ENCODE results near the gene MS4A4E.
"Not testable (repeated sequence)": the region's sequence is repeated elsewhere in the genome, so short reads cannot be mapped to it uniquely, and the experiment has no call there.

The MS4A4E gene

GRCh38 chr11:60221181-60221580 is 21.8 kb downstream of the MS4A4E start:
- DNase-seq: no peak

GRCh38 chr11:60214386-60214785 is 28.6 kb downstream of the MS4A4E start:
- no peak for DNase-seq

- no peak for DNase-seq
These were observed 31.7 kb downstream of the MS4A4E start for GRCh38 chr11:60211206-60211605.

GRCh38 chr11:60209977-60210376 is 33.0 kb downstream of the MS4A4E start:
- no peak for DNase-seq

GRCh38 chr11:60208951-60209350 is 34.0 kb downstream of the MS4A4E start:
- DNase-seq: no peak

GRCh38 chr11:60208146-60208895 is 34.6 kb downstream of the MS4A4E start:
- no peak for DNase-seq

- peak; percentile 30 for DNase-seq
These were observed 36.3 kb downstream of the MS4A4E start for GRCh38 chr11:60206616-60207015.

GRCh38 chr11:60204922-60205321 is 38.0 kb downstream of the MS4A4E start:
- DNase-seq: peak; percentile 10

- DNase-seq: not testable (repeated sequence)
These were observed 41.6 kb downstream of the MS4A4E start for GRCh38 chr11:60201334-60201733.

GRCh38 chr11:60197442-60197841 is 45.5 kb downstream of the MS4A4E start:
- DNase-seq: no peak

GRCh38 chr11:60195923-60196368 is 47.0 kb downstream of the MS4A4E start:
- DNase-seq: no peak

GRCh38 chr11:60194511-60194910 is 48.4 kb downstream of the MS4A4E start:
- DNase-seq: no peak

- peak; percentile 79 for DNase-seq
These were observed 49.1 kb downstream of the MS4A4E start for GRCh38 chr11:60193687-60194433.

- DNase-seq: not testable (repeated sequence)
These were observed 50.4 kb downstream of the MS4A4E start for GRCh38 chr11:60192564-60192963.

GRCh38 chr11:60188481-60188880 is 54.5 kb downstream of the MS4A4E start:
- not testable (repeated sequence) for DNase-seq

- DNase-seq: not testable (repeated sequence)
These were observed 56.8 kb downstream of the MS4A4E start for GRCh38 chr11:60186128-60186527.

- DNase-seq: not testable (repeated sequence)
These were observed 57.5 kb downstream of the MS4A4E start for GRCh38 chr11:60185512-60185827.

GRCh38 chr11:60184824-60185511 is 58.0 kb downstream of the MS4A4E start:
- DNase-seq: no peak

- no peak for DNase-seq
These were observed 59.2 kb downstream of the MS4A4E start for GRCh38 chr11:60183591-60184205.

- DNase-seq: no peak
These were observed 60.2 kb downstream of the MS4A4E start, which contains the start of gene MS4A6A for GRCh38 chr11:60182541-60183330. TSS of gene MS4A6A (minus strand) at chr11:60183083. CDS start at chr11:60181727, 1,356 bp downstream.

GRCh38 chr11:60175860-60176275 is 67.1 kb downstream of the MS4A4E start:
- DNase-seq: peak; percentile 12

- no peak for DNase-seq
These were observed 70.9 kb downstream of the MS4A4E start for GRCh38 chr11:60172011-60172410.
